ENCODE data around the gene BAZ1A. TPM values are rescaled to one million over a fixed set of nuclear protein-coding genes. Genes with fewer than 3 reads are reported as not detected.
"Not testable (repeated sequence)": the region's sequence is repeated elsewhere in the genome, so short reads cannot be mapped to it uniquely, and the experiment has no call there.

The BAZ1A gene
- total RNA-seq, 1 donor from 2014 or later = 11.2 TPM

- TF ChIP-seq CTCF (IDR thresholded peaks at IDR 0.05) = no peak
Measured at GRCh38 chr14:34742270-34743115, 132.7 kb downstream of the BAZ1A start.

GRCh38 chr14:34741840-34742239, 133.3 kb downstream of the BAZ1A start:
- Histone ChIP-seq H3K27ac (no peak overlapping the region), H3K9me3 (no peaks in the 10 kb centered on the region), H3K4me3 (no peak overlapping the region), H3K4me1 (no peaks in the 10 kb centered on the region), H3K27me3 (no peaks in the 10 kb centered on the region), H3K36me3 (no peaks in the 10 kb centered on the region)
- no peak for TF ChIP-seq CTCF (IDR thresholded peaks at IDR 0.05)
- no peak for DNase-seq (ENCODE audit: low spot score in 2 of 2)
- intact Hi-C loops (cut with DNase I) = no loop called here

More at GRCh38 chr14:34742270-34743115, 132.7 kb downstream of the BAZ1A start:
- H3K9me3 ChIP-seq = no peaks in the 10 kb centered on the region
- DNase-seq (ENCODE audit: low spot score in 2 of 2) = no peak
- no peak overlapping the region for H3K27ac ChIP-seq
- no peaks in the 10 kb centered on the region for H3K4me1 ChIP-seq
- H3K36me3 ChIP-seq = no peaks in the 10 kb centered on the region
- no peak overlapping the region for H3K4me3 ChIP-seq
- intact Hi-C loops (cut with DNase I) = no loop called here
- no peaks in the 10 kb centered on the region for H3K27me3 ChIP-seq

- intact Hi-C loops (cut with DNase I); H3K4me1 ChIP-seq; H3K9me3 ChIP-seq; DNase-seq (ENCODE audit: low spot score in 2 of 2); H3K36me3 ChIP-seq; H3K4me3 ChIP-seq; H3K27me3 ChIP-seq; H3K27ac ChIP-seq: not testable (repeated sequence)
Measured at GRCh38 chr14:34740139-34740538, 135.0 kb downstream of the BAZ1A start.

DNA sequence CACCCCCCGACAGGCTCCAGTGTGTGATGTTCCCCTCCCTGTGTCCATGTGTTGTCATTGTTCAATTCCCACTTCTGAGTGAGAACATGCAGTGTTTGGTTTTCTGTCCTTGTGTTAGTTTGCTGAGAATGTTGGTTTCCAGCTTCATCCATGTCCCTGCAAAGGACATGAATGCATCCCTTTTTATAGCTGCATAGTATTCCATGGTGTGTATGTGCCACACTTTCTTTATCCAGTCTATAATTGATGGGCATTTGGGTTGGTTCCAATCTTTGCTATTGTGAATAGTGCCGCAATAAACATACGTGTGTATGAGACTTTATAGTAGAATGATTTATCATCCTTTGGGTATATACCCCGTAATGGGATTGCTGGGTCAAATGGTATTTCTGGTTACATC, 138.1 kb downstream of the BAZ1A start:
- H3K9me3 ChIP-seq; H3K27me3 ChIP-seq; intact Hi-C loops (cut with DNase I); H3K27ac ChIP-seq; H3K36me3 ChIP-seq; H3K4me3 ChIP-seq; H3K4me1 ChIP-seq; DNase-seq (ENCODE audit: low spot score in 2 of 2): not testable (repeated sequence)

DNA sequence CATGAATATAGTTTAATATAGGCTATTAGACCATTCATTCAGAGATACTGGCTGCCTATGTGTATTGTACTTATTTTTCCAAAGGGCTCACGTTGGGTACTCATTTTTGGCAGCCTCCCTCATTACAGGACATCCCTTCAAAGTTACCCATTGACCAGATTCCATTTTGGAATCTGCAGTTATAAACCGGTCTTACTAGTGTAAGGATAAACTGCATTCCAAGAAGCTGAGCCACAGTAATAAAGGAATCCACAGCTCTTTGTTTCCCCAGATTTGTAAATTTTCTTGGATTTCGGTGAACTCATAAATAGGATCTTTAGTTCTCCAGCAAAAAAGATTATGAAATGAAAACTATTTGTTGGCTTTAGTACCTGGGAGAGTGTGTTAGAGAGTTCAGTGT, 141.9 kb downstream of the BAZ1A start:
- no peak overlapping the region for H3K4me3 ChIP-seq
- no peaks in the 10 kb centered on the region for H3K36me3 ChIP-seq
- no peaks in the 10 kb centered on the region for H3K4me1 ChIP-seq
- TF ChIP-seq CTCF (IDR thresholded peaks at IDR 0.05) = no peak
- no peaks in the 10 kb centered on the region for H3K9me3 ChIP-seq
- no peak for DNase-seq (ENCODE audit: low spot score in 2 of 2)
- no peaks in the 10 kb centered on the region for H3K27me3 ChIP-seq
- no peak overlapping the region for H3K27ac ChIP-seq
- intact Hi-C loops (cut with DNase I) = no loop called here

DNA sequence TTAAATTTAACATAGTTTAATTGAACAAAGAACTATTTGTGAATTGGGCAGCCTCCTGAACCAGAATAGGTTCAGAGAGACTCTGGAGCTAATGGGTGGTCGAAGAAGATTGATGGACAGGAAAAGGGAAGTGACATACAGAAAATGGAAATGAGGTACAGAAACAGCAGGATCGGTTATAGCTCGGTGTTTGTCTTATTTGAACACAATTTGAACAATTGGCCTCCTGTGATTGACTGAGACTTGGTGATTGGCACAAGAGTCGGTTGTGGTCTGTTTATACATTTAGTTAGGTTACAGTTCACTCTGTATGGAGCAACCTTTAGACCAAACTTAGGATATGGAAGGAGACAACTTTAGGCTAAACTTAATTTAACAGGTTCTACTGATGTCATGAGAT, 142.4 kb downstream of the BAZ1A start:
- Histone ChIP-seq H3K27me3 (no peaks in the 10 kb centered on the region), H3K4me3 (no peak overlapping the region), H3K36me3 (no peaks in the 10 kb centered on the region), H3K4me1 (no peaks in the 10 kb centered on the region), H3K27ac (no peak overlapping the region), H3K9me3 (no peaks in the 10 kb centered on the region)
- no peak for TF ChIP-seq CTCF (IDR thresholded peaks at IDR 0.05)
- intact Hi-C loops (cut with DNase I) = no loop called here
- no peak for DNase-seq (ENCODE audit: low spot score in 2 of 2)
